Colonic mucosa (tissue), 4 donors: ENCODE results near the gene NAA50. TPM values are rescaled to one million over a fixed set of nuclear protein-coding genes. Genes with fewer than 3 reads are reported as not detected.

Experiments used
- DNase-seq: peaks from one replicate; pipeline ENCODE4 v3.0.0-alpha.2; 2020
- H3K27ac ChIP-seq: fragments of 200-600 bp; one replicate; pipeline ENCODE4 v1.8.0; 2021
- H3K27me3 ChIP-seq: fragments of 200-600 bp; one replicate; pipeline ENCODE4 v1.8.0; 2021
- H3K36me3 ChIP-seq: fragments of 200-600 bp; one replicate; pipeline ENCODE4 v1.8.0; 2021
- H3K4me1 ChIP-seq: fragments of 200-600 bp; one replicate; pipeline ENCODE4 v1.8.0; 2021; ENCODE audit warnings: mild to moderate bottlenecking
- H3K4me3 ChIP-seq: fragments of 200-600 bp; one replicate; pipeline ENCODE4 v1.8.0; 2021
- H3K9ac ChIP-seq, 2 donors: one replicate each; pipeline ENCODE4 v1.7.0; 2013; ENCODE audit warnings: control low read depth in 2 of 2, low read depth in 2 of 2, low read length in 2 of 2
- H3K9me3 ChIP-seq: fragments of 200-600 bp; one replicate; pipeline ENCODE4 v1.8.0; 2021
- intact Hi-C: fragments of 100-400 bp; cut with DNase I; formaldehyde crosslinking; loops from one replicate; pipeline ENCODE4 v1.14.1; 2022
- total RNA-seq, 2 donors: library from RNA; stranded (reverse); fragmentation: NEBNext Ultra II Directional in 1 of 2; extraction: Animal tissue kit (Norgen Biotek cat#: 25700) in 1 of 2; gene quantifications; one replicate each; pipeline ENCODE4 v1.2.1, GENCODE V29; 2021
- TF ChIP-seq, protein P1 (sequence below): fragments of 200-600 bp; IDR thresholded peaks from one replicate; pipeline ENCODE4 v1.8.0; 2022; ENCODE audit warnings: antibody characterized with exemption, mild to moderate bottlenecking
- donor health status: healthy.
- donor health status: DM: no; HTN: no; CAD: no.
- donor health status: DM: no; HTN: no; CAD: no.

Gene NAA50
- total RNA-seq, 2 donors from 2014 or later: 107 to 124 TPM

DNA sequence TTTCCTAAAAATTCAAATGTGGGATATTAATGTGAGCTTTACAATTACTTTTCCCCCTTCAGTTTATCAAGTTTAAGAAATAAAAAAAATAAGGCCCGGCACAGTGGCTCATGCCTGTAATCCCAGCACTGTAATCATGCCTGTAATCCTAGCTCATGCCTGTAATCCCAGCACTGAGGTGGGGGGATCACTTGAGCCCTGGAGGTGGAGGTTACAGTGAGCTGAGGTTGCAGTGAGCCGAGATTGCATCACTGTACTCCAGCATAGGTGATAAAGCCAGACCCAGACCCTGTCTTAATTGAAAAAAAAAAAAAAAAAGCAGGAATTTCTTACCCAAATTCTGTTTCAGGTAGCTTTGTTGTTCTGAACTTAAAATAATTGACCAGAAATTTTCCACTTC is 18.6 kb upstream of the NAA50 start:
- Histone ChIP-seq H3K36me3 (no peaks in the 10 kb centered on the region), H3K27ac (no peak overlapping the region), H3K4me3 (no peak overlapping the region), H3K4me1 (no peaks in the 10 kb centered on the region), H3K27me3 (no peaks in the 10 kb centered on the region), H3K9me3 (no peaks in the 10 kb centered on the region), H3K9ac (no peak overlapping the region)
- TF ChIP-seq, protein P1, sequence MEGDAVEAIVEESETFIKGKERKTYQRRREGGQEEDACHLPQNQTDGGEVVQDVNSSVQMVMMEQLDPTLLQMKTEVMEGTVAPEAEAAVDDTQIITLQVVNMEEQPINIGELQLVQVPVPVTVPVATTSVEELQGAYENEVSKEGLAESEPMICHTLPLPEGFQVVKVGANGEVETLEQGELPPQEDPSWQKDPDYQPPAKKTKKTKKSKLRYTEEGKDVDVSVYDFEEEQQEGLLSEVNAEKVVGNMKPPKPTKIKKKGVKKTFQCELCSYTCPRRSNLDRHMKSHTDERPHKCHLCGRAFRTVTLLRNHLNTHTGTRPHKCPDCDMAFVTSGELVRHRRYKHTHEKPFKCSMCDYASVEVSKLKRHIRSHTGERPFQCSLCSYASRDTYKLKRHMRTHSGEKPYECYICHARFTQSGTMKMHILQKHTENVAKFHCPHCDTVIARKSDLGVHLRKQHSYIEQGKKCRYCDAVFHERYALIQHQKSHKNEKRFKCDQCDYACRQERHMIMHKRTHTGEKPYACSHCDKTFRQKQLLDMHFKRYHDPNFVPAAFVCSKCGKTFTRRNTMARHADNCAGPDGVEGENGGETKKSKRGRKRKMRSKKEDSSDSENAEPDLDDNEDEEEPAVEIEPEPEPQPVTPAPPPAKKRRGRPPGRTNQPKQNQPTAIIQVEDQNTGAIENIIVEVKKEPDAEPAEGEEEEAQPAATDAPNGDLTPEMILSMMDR: no peak
- DNase-seq: no peak
- intact Hi-C loops: no loop called here

DNA sequence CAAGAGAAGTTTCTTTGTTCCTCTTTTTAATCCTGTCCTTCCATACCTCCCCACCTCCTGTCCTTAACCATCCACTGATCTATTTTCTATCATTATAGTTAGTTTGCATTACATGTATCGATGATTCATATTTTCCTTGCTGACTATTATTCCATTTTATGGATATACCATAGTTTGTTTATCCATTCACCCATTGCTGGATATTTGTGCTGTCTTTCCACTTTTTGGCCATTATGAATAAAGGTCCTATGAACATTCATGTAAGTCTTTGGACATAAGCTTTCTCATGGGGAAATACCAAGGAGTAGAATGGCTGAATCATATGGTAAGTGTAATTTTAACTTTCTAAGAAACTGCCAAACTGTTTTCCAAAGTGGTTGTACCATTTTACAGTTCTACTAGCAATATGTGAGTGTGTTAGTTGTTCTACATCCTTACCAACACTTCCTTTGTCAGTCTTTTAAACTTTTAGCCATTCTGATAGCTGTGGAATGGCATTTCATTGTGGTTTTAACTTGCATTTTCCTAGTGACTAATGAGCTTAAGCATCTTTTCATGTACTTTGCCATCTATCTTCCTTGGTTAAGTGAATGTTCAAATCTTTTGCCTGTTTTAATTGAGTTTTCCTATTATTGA is 12.5 kb upstream of the NAA50 start:
- intact Hi-C loops: no loop called here
- TF ChIP-seq, protein P1: no peak
- no peak for DNase-seq
- no peaks in the 10 kb centered on the region for H3K27me3 ChIP-seq
- H3K27ac ChIP-seq: no peak overlapping the region
- H3K4me3 ChIP-seq: no peak overlapping the region
- H3K9me3 ChIP-seq: no peaks in the 10 kb centered on the region
- H3K4me1 ChIP-seq: no peaks in the 10 kb centered on the region
- no peak overlapping the region for H3K9ac ChIP-seq
- no peaks in the 10 kb centered on the region for H3K36me3 ChIP-seq

DNA sequence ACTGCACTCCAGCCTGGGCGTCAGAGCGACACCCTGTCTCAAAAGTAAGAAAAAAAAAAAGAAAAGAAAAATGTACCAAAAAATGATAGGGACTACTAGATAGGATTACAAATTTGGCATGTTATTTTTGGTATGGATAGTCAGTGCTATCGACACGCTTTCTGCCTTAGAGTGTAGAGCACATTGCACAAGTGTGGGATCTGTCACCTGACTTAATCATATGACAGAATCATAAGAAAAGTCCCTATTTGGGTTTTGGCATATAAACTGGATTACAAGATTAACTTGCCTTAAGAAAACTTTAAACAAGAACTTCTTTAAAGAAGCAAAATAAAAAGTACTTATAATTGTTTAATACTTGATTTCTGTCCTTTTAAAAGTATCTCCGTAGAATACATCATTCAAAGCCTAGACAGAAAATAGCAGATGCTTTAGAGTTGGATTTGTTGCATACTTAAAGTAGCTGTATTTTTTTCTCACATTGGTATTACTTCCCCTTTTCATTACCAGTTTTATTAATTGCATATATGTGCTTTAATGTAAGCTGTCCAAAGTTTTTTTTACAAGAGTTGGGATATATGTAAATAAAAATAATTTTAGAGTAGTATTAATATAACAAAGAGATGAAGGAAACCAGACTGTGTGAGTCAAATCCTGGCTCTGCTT is 8.6 kb upstream of the NAA50 start:
- no peak overlapping the region for H3K4me3 ChIP-seq
- H3K9me3 ChIP-seq: no peaks in the 10 kb centered on the region
- no peaks in the 10 kb centered on the region for H3K27me3 ChIP-seq
- no peak overlapping the region for H3K27ac ChIP-seq
- no peaks in the 10 kb centered on the region for H3K36me3 ChIP-seq
- no peaks in the 10 kb centered on the region for H3K4me1 ChIP-seq
- no peak overlapping the region for H3K9ac ChIP-seq
- TF ChIP-seq, protein P1: no peak
- no peak for DNase-seq
- intact Hi-C loops: no loop called here

DNA sequence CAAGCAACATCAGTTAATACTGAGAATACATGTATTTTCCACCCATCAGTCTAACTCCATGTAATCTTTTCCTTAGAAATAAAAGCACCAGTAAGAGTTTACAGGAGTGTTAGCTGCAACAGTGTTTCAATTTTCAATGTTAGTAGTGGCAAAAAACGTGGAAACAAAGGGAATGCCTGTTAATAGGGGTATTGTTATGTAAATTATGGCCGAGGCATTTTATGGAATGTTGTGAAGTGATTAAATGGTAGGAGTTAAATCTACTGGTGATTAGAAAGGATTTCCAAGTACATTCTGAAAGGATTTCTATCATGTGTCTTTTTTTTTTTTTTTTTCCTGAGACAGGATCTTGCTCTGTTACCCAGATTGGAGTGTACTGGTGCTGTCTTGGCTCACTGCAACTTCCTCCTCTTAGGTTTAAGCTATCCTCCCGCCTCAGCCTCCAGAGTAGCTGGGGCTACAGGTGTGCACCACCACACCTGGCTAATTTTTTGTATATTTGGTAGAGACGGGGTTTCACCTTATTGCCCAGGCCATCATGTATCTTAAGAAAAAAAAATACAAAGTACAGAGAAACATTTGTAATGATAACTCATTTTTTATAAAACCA is 7.4 kb upstream of the NAA50 start:
- Histone ChIP-seq H3K27ac (no peak overlapping the region), H3K27me3 (no peaks in the 10 kb centered on the region), H3K4me1 (peaks cover under 1% of the 10 kb centered on the region), H3K9ac (no peak overlapping the region), H3K9me3 (no peaks in the 10 kb centered on the region), H3K36me3 (no peaks in the 10 kb centered on the region), H3K4me3 (no peak overlapping the region)
- DNase-seq: no peak
- intact Hi-C loops: no loop called here
- TF ChIP-seq, protein P1: no peak

DNA sequence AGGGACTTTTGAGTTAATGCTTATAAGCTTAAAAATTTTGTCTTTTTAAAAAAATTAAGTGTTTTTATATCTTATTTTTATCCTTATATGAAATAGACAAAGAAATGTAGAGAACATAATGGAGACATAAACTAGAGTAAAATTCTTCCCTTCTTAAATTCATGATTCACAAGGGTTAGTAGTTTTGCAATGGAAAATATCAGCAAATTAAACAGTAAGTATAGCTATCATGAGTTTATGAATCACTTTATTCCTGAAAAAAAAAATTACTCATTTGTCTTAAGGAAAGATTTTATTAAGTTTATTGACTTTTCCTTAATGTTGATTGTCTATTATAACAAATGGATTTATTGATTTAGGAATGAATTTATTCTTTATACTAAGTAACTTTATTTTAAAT is 5.1 kb upstream of the NAA50 start:
- TF ChIP-seq, protein P1: no peak
- Histone ChIP-seq H3K4me1 (peaks cover 7% of the 10 kb centered on the region), H3K27ac (no peak overlapping the region), H3K9me3 (no peaks in the 10 kb centered on the region), H3K27me3 (no peaks in the 10 kb centered on the region), H3K36me3 (no peaks in the 10 kb centered on the region), H3K4me3 (no peak overlapping the region), H3K9ac (no peak overlapping the region)
- intact Hi-C loops: no loop called here
- DNase-seq: no peak
